ENCODE data around the gene SLC22A1. TPM values are rescaled to one million over a fixed set of nuclear protein-coding genes. Genes with fewer than 3 reads are reported as not detected.
A peak's percentile ranks its signal among the peaks of the same experiment; 100 is the strongest.
"Not testable (repeated sequence)": the region's sequence is repeated elsewhere in the genome, so short reads cannot be mapped to it uniquely, and the experiment has no call there.

SLC22A1 gene
- total and polyA plus RNA-seq, 5 donors from 2014 or later = 2.5 TPM; not detected in 4

DNA sequence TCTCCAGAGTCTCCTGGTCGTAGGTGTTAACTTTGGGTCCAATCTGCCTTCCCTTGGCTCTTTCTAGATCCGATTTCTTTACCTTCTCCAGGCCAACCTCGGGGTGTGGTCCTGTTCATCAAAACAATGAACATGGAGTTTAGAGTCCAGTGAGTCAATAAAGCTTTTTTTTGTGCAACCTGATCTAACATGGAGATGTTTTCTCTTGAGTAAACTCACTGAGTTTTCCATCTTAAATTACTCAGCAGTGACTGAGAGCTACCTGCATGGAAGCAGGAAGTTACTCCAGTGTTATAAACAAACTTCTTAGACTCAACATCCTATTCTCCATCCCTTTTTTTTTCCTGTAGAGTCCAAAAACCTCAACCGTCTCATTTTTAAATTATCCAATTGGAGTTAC lies 14.9 kb upstream of the SLC22A1 start:
- no peaks in the 10 kb centered on the region for H3K4me1 ChIP-seq (ENCODE audit: control insufficient read depth, insufficient read depth, low read length, poor library complexity, severe bottlenecking)
- H3K27ac ChIP-seq (ENCODE audit: insufficient read depth, low read length, poor library complexity, severe bottlenecking) = no peak overlapping the region
- no peaks in the 10 kb centered on the region for H3K27me3 ChIP-seq (ENCODE audit: control insufficient read depth, insufficient read depth, low read length)
- H3K4me3 ChIP-seq (ENCODE audit: low read depth, low read length) = no peak overlapping the region
- no peak for ATAC-seq (ENCODE audit: low read depth in 2 of 2)
- Mint-ChIP-seq H3K4me1 (peaks cover 5 to 19% (median 13%) of the 10 kb centered on the region in 4 donors), H3K4me3 (no peak overlapping the region), H3K9me3 (no peaks in the 10 kb centered on the region), H3K27me3 (no peaks in the 10 kb centered on the region), H3K36me3 (peaks cover 39% of the 10 kb centered on the region), H3K27ac (peak overlapping the region in 1 of 3 donors; percentile 32)
- no peak for DNase-seq
- peaks cover 43% of the 10 kb centered on the region for H3K36me3 ChIP-seq (ENCODE audit: control insufficient read depth, insufficient read depth, low read length)
- no peaks in the 10 kb centered on the region for H3K9me3 ChIP-seq (ENCODE audit: control insufficient read depth in 2 of 2, low read length in 2 of 2)

DNA sequence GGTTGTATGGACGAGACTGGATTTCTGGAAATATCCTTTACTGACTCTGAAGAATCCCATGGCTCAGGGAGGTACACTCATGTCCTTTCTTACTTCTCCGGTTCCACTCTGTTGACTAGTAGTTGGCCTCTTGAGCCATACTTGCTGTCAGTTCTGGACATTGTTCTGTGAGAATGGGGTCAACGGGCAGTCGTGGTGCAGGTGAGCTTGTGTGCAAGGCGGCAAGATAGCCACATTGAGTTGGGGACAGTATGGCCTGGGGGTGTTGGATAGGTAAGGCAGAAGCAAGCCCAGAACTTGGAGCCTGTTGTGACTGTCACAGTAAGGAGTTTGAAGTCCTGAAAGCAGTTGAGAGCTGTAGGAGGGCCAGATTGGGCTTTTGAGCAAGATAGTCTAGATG lies 13.5 kb upstream of the SLC22A1 start:
- H3K27ac Mint-ChIP-seq = peak overlapping the region; percentile 72 to 93 (median 76)
- H3K4me1 Mint-ChIP-seq = peaks cover 5 to 19% (median 13%) of the 10 kb centered on the region in 4 donors
- Histone ChIP-seq H3K36me3 (ENCODE audit: control insufficient read depth, insufficient read depth, low read length) (peaks cover 32% of the 10 kb centered on the region), H3K9me3 (ENCODE audit: control insufficient read depth in 2 of 2, low read length in 2 of 2) (no peaks in the 10 kb centered on the region), H3K27ac (ENCODE audit: insufficient read depth, low read length, poor library complexity, severe bottlenecking) (no peak overlapping the region), H3K4me1 (ENCODE audit: control insufficient read depth, insufficient read depth, low read length, poor library complexity, severe bottlenecking) (no peaks in the 10 kb centered on the region), H3K4me3 (ENCODE audit: low read depth, low read length) (no peak overlapping the region), H3K27me3 (ENCODE audit: control insufficient read depth, insufficient read depth, low read length) (no peaks in the 10 kb centered on the region)
- no peak for DNase-seq
- no peaks in the 10 kb centered on the region for H3K27me3 Mint-ChIP-seq
- ATAC-seq (ENCODE audit: low read depth in 2 of 2) = no peak
- no peaks in the 10 kb centered on the region for H3K9me3 Mint-ChIP-seq
- peaks cover 46% of the 10 kb centered on the region for H3K36me3 Mint-ChIP-seq
- no peak overlapping the region for H3K4me3 Mint-ChIP-seq

- Mint-ChIP-seq H3K27ac (no peak overlapping the region), H3K9me3 (no peaks in the 10 kb centered on the region)
- DNase-seq = no peak
Observed at GRCh38 chr6:160110586-160111123, 11.0 kb upstream of the SLC22A1 start.

GRCh38 chr6:160111806-160112205 lies 9.8 kb upstream of the SLC22A1 start:
- H3K9me3 Mint-ChIP-seq = no peaks in the 10 kb centered on the region
- Histone ChIP-seq H3K4me1 (ENCODE audit: control insufficient read depth, insufficient read depth, low read length, poor library complexity, severe bottlenecking) (no peaks in the 10 kb centered on the region), H3K27me3 (ENCODE audit: control insufficient read depth, insufficient read depth, low read length) (no peaks in the 10 kb centered on the region), H3K4me3 (ENCODE audit: low read depth, low read length) (no peak overlapping the region), H3K27ac (ENCODE audit: insufficient read depth, low read length, poor library complexity, severe bottlenecking) (no peak overlapping the region), H3K36me3 (ENCODE audit: control insufficient read depth, insufficient read depth, low read length) (peaks cover 5% of the 10 kb centered on the region), H3K9me3 (ENCODE audit: control insufficient read depth in 2 of 2, low read length in 2 of 2) (no peaks in the 10 kb centered on the region)
- H3K27ac Mint-ChIP-seq = no peak overlapping the region
- H3K36me3 Mint-ChIP-seq = peaks cover 27% of the 10 kb centered on the region
- H3K27me3 Mint-ChIP-seq = no peaks in the 10 kb centered on the region
- DNase-seq = no peak
- no peak for ATAC-seq (ENCODE audit: low read depth in 2 of 2)
- H3K4me3 Mint-ChIP-seq = no peak overlapping the region
- peaks cover under 1 to 19% (median 11%) of the 10 kb centered on the region in 4 donors for H3K4me1 Mint-ChIP-seq

More at GRCh38 chr6:160110586-160111123, 11.0 kb upstream of the SLC22A1 start:
- peaks cover 5 to 19% (median 11%) of the 10 kb centered on the region in 4 donors for H3K4me1 Mint-ChIP-seq
- ATAC-seq (ENCODE audit: low read depth in 2 of 2) = no peak
- H3K36me3 Mint-ChIP-seq = peaks cover 36% of the 10 kb centered on the region
- Histone ChIP-seq H3K9me3 (ENCODE audit: control insufficient read depth in 2 of 2, low read length in 2 of 2) (no peaks in the 10 kb centered on the region), H3K27me3 (ENCODE audit: control insufficient read depth, insufficient read depth, low read length) (no peaks in the 10 kb centered on the region), H3K4me3 (ENCODE audit: low read depth, low read length) (no peak overlapping the region), H3K4me1 (ENCODE audit: control insufficient read depth, insufficient read depth, low read length, poor library complexity, severe bottlenecking) (no peaks in the 10 kb centered on the region), H3K27ac (ENCODE audit: insufficient read depth, low read length, poor library complexity, severe bottlenecking) (no peak overlapping the region), H3K36me3 (ENCODE audit: control insufficient read depth, insufficient read depth, low read length) (peaks cover 7% of the 10 kb centered on the region)
- H3K27me3 Mint-ChIP-seq = no peaks in the 10 kb centered on the region
- no peak overlapping the region for H3K4me3 Mint-ChIP-seq

GRCh38 chr6:160112628-160113299 lies 8.9 kb upstream of the SLC22A1 start:
- Mint-ChIP-seq H3K4me3 (no peak overlapping the region), H3K27ac (peak overlapping the region in 2 of 3 donors; percentile 43 to 65), H3K36me3 (peaks cover 30% of the 10 kb centered on the region), H3K27me3 (no peaks in the 10 kb centered on the region), H3K9me3 (no peaks in the 10 kb centered on the region), H3K4me1 (peaks cover 0 to 19% (median 11%) of the 10 kb centered on the region in 4 donors)
- ATAC-seq (ENCODE audit: low read depth in 2 of 2) (no peak), DNase-seq (no peak)
- Histone ChIP-seq H3K27me3 (ENCODE audit: control insufficient read depth, insufficient read depth, low read length) (no peaks in the 10 kb centered on the region), H3K36me3 (ENCODE audit: control insufficient read depth, insufficient read depth, low read length) (no peaks in the 10 kb centered on the region), H3K27ac (ENCODE audit: insufficient read depth, low read length, poor library complexity, severe bottlenecking) (no peak overlapping the region), H3K4me3 (ENCODE audit: low read depth, low read length) (no peak overlapping the region), H3K9me3 (ENCODE audit: control insufficient read depth in 2 of 2, low read length in 2 of 2) (no peaks in the 10 kb centered on the region), H3K4me1 (ENCODE audit: control insufficient read depth, insufficient read depth, low read length, poor library complexity, severe bottlenecking) (no peaks in the 10 kb centered on the region)

DNA sequence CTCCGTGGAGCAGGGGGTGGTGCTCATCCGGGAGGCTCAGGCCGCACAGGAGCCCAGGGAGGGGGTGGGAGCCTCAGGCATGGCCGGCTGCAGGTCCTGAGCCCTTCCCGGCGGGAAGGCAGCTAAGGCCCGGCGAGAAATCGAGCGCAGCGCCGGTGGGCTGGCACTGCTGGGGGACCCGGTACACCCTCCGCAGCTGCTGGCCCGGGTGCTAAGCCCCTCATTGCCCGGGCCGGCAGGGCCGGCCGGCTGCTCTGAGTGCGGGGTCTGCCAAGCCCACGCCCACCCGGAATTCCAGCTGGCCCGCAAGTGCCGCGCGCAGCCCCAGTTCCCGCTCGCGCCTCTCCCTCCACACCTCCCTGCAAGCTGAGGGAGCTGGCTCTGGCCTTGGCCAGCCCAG lies 7.1 kb upstream of the SLC22A1 start:
- peaks cover 0 to 13% (median 5%) of the 10 kb centered on the region in 4 donors for H3K4me1 Mint-ChIP-seq
- not testable (repeated sequence) for ATAC-seq (ENCODE audit: low read depth in 2 of 2); H3K9me3 ChIP-seq (ENCODE audit: control insufficient read depth in 2 of 2, low read length in 2 of 2); DNase-seq; H3K27ac ChIP-seq (ENCODE audit: insufficient read depth, low read length, poor library complexity, severe bottlenecking); H3K27ac Mint-ChIP-seq; H3K36me3 ChIP-seq (ENCODE audit: control insufficient read depth, insufficient read depth, low read length); H3K4me1 ChIP-seq (ENCODE audit: control insufficient read depth, insufficient read depth, low read length, poor library complexity, severe bottlenecking); H3K4me3 Mint-ChIP-seq; H3K4me3 ChIP-seq (ENCODE audit: low read depth, low read length); H3K27me3 Mint-ChIP-seq; H3K27me3 ChIP-seq (ENCODE audit: control insufficient read depth, insufficient read depth, low read length); H3K9me3 Mint-ChIP-seq
- H3K36me3 Mint-ChIP-seq = peaks cover 29% of the 10 kb centered on the region

DNA sequence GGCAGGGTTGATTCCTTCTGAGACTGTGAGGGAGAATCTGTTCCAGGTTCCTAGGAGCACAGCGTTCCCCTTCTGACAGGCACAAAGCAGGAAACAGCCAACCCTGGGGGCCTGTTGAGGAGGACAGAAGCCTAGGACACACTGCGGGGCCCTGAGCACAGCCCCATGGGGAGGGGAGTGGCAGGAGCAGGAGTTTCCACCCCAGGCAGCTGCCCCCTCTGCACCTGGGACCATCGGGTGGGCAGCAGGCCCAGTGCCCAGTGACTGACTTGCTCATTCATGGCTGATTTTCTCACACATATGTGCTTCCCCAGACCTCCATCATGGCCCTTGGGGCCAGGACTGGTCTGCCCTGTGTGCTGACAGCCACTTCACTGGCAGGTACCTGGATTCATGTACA lies 6.2 kb upstream of the SLC22A1 start:
- H3K4me3 Mint-ChIP-seq = no peak overlapping the region
- H3K27ac ChIP-seq (ENCODE audit: insufficient read depth, low read length, poor library complexity, severe bottlenecking) = no peak overlapping the region
- H3K9me3 Mint-ChIP-seq = no peaks in the 10 kb centered on the region
- no peaks in the 10 kb centered on the region for H3K4me1 ChIP-seq (ENCODE audit: control insufficient read depth, insufficient read depth, low read length, poor library complexity, severe bottlenecking)
- H3K36me3 ChIP-seq (ENCODE audit: control insufficient read depth, insufficient read depth, low read length) = no peaks in the 10 kb centered on the region
- ATAC-seq (ENCODE audit: low read depth in 2 of 2) = no peak
- no peaks in the 10 kb centered on the region for H3K9me3 ChIP-seq (ENCODE audit: control insufficient read depth in 2 of 2, low read length in 2 of 2)
- no peaks in the 10 kb centered on the region for H3K27me3 Mint-ChIP-seq
- no peak for DNase-seq
- peaks cover 28% of the 10 kb centered on the region for H3K36me3 Mint-ChIP-seq
- peaks cover 0 to 5% (median 4%) of the 10 kb centered on the region in 4 donors for H3K4me1 Mint-ChIP-seq
- no peak overlapping the region for H3K4me3 ChIP-seq (ENCODE audit: low read depth, low read length)
- H3K27ac Mint-ChIP-seq = no peak overlapping the region
- no peaks in the 10 kb centered on the region for H3K27me3 ChIP-seq (ENCODE audit: control insufficient read depth, insufficient read depth, low read length)

- no peak overlapping the region for H3K27ac ChIP-seq (ENCODE audit: insufficient read depth, low read length, poor library complexity, severe bottlenecking)
- no peaks in the 10 kb centered on the region for H3K36me3 ChIP-seq (ENCODE audit: control insufficient read depth, insufficient read depth, low read length)
- DNase-seq (no peak), ATAC-seq (ENCODE audit: low read depth in 2 of 2) (no peak)
- H3K4me1 ChIP-seq (ENCODE audit: control insufficient read depth, insufficient read depth, low read length, poor library complexity, severe bottlenecking) = no peaks in the 10 kb centered on the region
- no peaks in the 10 kb centered on the region for H3K4me1 Mint-ChIP-seq
- no peaks in the 10 kb centered on the region for H3K27me3 Mint-ChIP-seq
- no peaks in the 10 kb centered on the region for H3K9me3 ChIP-seq (ENCODE audit: control insufficient read depth in 2 of 2, low read length in 2 of 2)
- H3K9me3 Mint-ChIP-seq = no peaks in the 10 kb centered on the region
- no peak overlapping the region for H3K4me3 ChIP-seq (ENCODE audit: low read depth, low read length)
- peaks cover 26% of the 10 kb centered on the region for H3K36me3 Mint-ChIP-seq
- no peak overlapping the region for H3K27ac Mint-ChIP-seq
- H3K4me3 Mint-ChIP-seq = no peak overlapping the region
- H3K27me3 ChIP-seq (ENCODE audit: control insufficient read depth, insufficient read depth, low read length) = no peaks in the 10 kb centered on the region
Observed at GRCh38 chr6:160116411-160116810, 5.2 kb upstream of the SLC22A1 start.

Measured in CD4-positive, CD25-positive, alpha-beta regulatory T cell (primary cell).